Keratinocyte (primary cell): ENCODE results near the gene CCDC92.

Source experiments
- CTCF ChIP-seq, 3 experiments: IDR thresholded peaks in 1 of 3; conservative IDR thresholded peaks in 1 of 3; optimal IDR thresholded peaks in 1 of 3; 2 replicates in 2 of 3; 3 replicates in 1 of 3; pipeline versions ENCODE3 to v1.5.1; 2011; ENCODE audit warnings: low read length in 3 of 3, mild to moderate bottlenecking in 3 of 3, moderate library complexity in 2 of 3, control low read depth in 1 of 3, inconsistent platforms in 1 of 3; ENCODE audit not compliant: insufficient read depth in 2 of 3; ENCODE audit errors: extremely low read depth in 1 of 3
- EZH2 ChIP-seq: IDR thresholded peaks from one replicate; pipeline ENCODE4 v1.6.1; 2012; ENCODE audit warnings: inconsistent platforms, mild to moderate bottlenecking, low read length, moderate library complexity

- TF ChIP-seq CTCF (optimal IDR thresholded peaks at IDR 0.05 in 1 of 3, IDR thresholded peaks at IDR 0.05 in 1 of 3, conservative IDR thresholded peaks at IDR 0.05 in 1 of 3; ENCODE audit: extremely low read depth in 1 of 3, insufficient read depth in 2 of 3, low read length in 3 of 3) (no peak), EZH2 (no peak)
Observed at GRCh38 chr12:123939716-123940626, 32.7 kb downstream of the CCDC92 start.
